Adrenal gland (tissue), 5 donors: ENCODE results near the gene SFMBT1.

ENCODE experiments used
- POLR2A ChIP-seq, 2 donors: fragments of 450-650 bp; IDR thresholded peaks; one replicate each; pipeline ENCODE4 v1.6.1; 2017; ENCODE audit warnings: antibody characterized with exemption in 2 of 2, mild to moderate bottlenecking in 2 of 2, moderate library complexity in 1 of 2
- TF ChIP-seq, protein P1 (sequence below), 6 experiments: fragments of 450-650 bp in 4 of 6; fragments of 200-600 bp in 2 of 6; sonication (generic) in 1 of 6; IDR thresholded peaks; 1 replicate in 5 of 6; 2 replicates in 1 of 6; pipeline versions ENCODE4 v1.5.1 to v1.8.0; 2016 to 2021; ENCODE audit warnings: antibody characterized with exemption in 6 of 6, mild to moderate bottlenecking in 2 of 6, moderate library complexity in 1 of 6
- donor health status: DM: no; HTN: no; CAD: no.

DNA sequence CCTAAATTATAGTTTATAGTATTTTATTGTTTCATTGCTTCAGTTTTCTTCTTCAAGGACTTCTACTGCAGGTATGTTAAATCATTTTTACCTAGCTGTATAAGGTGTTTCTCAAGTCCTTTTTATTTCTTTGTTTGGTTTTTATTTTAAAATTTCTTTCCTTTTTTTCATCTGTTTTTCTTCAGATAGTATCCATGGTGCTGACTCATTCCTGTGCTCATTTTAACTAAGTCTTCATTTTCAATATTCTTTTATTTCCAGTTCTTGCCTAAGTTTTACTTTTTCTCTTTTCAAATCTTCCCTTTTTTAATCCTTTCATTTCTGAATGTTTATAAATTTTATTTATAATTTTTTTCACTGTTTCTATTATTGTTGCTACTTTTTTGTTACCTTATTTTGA lies 106.3 kb downstream of the SFMBT1 start:
- TF ChIP-seq, protein P1, sequence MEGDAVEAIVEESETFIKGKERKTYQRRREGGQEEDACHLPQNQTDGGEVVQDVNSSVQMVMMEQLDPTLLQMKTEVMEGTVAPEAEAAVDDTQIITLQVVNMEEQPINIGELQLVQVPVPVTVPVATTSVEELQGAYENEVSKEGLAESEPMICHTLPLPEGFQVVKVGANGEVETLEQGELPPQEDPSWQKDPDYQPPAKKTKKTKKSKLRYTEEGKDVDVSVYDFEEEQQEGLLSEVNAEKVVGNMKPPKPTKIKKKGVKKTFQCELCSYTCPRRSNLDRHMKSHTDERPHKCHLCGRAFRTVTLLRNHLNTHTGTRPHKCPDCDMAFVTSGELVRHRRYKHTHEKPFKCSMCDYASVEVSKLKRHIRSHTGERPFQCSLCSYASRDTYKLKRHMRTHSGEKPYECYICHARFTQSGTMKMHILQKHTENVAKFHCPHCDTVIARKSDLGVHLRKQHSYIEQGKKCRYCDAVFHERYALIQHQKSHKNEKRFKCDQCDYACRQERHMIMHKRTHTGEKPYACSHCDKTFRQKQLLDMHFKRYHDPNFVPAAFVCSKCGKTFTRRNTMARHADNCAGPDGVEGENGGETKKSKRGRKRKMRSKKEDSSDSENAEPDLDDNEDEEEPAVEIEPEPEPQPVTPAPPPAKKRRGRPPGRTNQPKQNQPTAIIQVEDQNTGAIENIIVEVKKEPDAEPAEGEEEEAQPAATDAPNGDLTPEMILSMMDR (IDR thresholded peaks at IDR 0.05): no peak
- no peak for TF ChIP-seq POLR2A (IDR thresholded peaks at IDR 0.05)
